Kidney glomerular epithelial cell (primary cell): ENCODE results near the gene LAMA1.

Experiments
- DNase-seq: peaks from one replicate; lab custom pipeline; 2025; lab: John Stamatoyannopoulos, UW

The LAMA1 gene

GRCh38 chr18:7056026-7056425, 61.6 kb downstream of the LAMA1 start:
- no peak for DNase-seq

DNA sequence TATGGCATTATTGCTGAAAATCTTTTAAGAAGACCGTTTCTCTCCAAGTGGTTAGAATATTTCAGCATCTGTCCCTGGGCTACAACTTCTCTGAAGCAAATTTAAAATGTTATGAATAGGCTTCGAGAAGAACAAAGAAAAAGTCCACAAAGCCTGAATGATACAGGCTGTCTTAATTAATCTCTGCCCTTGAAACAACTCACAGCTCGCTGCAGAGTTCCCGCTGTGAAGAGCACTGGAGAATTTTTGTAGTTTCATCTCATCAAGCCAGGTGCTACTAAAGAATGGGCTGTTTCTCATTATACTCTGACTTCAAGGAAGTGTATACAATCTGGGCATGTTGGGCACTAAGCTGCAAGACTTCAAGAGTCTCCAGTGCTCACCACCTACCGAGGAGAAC, 67.6 kb downstream of the LAMA1 start:
- DNase-seq = no peak

- no peak for DNase-seq
These were observed 69.5 kb downstream of the LAMA1 start for GRCh38 chr18:7048081-7048480.

DNA sequence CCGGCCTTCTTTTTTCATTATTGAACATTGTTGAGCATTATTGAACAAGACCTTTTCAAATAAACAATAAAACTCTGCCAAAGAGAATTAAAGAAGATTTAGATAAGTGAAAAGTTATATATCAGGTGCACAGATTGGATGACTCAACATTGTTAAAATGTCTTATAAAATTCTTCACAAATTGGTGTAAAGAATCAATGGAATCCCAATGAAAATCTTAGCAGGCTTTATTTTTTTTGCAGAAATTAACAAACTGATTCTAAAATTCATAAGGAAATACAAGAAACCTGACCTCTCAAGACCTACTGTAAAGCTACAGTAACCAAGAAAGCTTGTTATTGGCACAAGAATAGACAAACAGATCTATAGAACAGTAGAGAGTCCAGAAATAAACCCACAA, 70.3 kb downstream of the LAMA1 start:
- DNase-seq = no peak

DNA sequence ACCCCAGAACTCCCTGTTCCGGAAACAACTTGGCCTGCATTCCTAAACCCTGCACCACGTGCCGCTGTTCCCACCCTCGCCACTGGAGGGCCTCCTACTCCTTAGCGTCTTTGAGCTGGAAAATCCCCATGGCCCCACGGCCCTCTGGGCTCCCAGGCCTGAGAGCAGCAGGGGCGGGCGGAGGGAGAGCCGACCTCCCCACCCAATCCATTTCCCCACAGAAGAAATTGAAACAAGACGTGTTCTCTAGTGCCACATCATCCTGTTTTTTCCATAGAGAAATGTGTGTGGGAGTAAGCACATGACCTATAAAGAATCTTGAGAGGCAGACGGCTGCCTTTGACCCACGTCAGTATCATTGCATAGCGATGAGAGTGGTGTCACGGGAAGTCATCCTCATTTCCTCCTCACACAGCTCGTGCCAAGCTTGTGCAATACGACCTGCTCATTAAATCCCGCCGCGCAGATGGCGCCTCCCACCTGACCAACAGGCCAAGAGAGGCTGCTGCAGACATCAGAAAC, 79.2 kb downstream of the LAMA1 start:
- DNase-seq = peak; percentile 99

GRCh38 chr18:7037470-7037869, 80.1 kb downstream of the LAMA1 start:
- no peak for DNase-seq

DNA sequence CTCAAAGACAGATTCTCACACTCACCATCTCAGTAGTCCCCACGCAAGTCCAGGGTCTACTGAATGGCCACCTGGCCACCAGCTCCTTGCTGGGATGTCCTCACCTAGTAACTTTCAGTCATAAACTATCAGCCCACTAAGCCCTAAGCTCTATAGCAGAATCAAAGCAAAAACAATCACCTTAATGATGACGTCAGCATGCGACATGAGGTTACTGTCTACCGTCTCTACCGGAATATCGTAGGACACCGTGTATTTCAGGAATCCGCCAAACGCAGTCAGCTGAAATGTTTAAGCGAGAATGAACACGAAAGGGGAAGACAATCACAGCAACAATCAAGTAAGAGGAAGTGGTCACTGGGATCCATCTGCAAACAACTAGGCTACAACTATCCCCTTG, 81.8 kb downstream of the LAMA1 start:
- DNase-seq = no peak

DNA sequence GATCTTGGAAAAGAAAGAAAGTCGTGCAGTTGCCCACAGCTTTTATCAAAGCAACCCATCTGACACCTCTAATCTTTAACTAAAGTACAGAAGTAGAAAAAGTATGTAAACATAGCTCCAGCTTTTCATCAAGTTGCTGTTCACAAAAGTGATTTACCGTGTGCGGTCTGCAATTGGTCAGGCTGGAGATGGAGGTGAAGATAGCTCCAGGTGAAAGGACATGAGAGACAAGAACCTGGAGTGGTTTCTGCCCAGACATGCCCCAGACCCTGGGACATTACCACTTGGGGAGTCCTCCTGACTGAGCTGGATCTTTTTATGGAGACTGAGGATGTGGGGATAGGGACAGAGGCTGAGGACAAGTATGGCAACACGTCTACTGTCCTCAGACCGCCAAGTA, 82.7 kb downstream of the LAMA1 start:
- no peak for DNase-seq

GRCh38 chr18:7032537-7032936, 85.1 kb downstream of the LAMA1 start:
- no peak for DNase-seq

GRCh38 chr18:7028625-7029024, 89.0 kb downstream of the LAMA1 start:
- DNase-seq = no peak

DNA sequence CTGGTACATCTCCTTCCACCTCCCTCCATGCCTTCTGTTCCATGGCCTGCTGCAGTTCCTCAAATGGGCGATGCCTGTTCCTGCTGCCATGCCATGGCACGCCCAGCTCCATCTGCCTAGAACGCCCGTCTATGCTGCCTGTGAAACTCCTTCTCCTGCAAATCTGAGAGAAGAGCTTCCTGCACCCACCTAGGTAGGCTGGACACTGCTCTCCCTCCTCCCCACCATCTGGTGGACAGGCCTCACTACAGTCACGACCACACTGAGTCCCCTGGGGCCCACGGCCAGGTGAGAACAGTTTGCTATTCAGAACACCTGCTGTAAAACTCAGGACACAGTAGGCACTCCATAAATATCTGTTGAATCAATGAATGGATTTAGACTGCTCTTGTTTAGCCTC, 92.4 kb downstream of the LAMA1 start:
- no peak for DNase-seq

GRCh38 chr18:7023581-7023980, 94.0 kb downstream of the LAMA1 start:
- DNase-seq = no peak

DNA sequence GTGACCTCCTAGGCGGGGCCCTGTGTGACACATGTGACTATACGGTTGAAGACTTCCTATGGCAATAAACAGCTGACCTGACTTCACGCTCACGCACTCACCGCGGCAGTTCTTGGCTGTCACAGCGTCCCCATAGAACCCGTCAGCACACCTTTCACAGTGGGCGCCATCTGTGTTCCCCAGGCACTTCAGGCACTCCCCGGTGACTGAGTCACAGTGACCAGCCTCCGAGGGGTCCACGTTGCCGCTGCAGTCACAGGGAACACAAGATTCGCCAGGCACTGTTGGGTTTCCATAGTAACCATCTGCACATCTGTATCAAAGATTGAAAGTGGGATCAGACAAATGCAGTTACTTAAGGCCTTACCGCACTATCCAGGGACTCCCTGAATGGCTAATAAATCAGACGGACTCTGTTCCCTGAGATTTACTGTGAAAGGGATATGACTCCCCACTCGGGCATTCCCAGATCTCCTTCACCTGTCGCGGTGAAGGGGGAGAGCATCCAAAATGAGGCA, 94.5 kb downstream of the LAMA1 start:
- no peak for DNase-seq

DNA sequence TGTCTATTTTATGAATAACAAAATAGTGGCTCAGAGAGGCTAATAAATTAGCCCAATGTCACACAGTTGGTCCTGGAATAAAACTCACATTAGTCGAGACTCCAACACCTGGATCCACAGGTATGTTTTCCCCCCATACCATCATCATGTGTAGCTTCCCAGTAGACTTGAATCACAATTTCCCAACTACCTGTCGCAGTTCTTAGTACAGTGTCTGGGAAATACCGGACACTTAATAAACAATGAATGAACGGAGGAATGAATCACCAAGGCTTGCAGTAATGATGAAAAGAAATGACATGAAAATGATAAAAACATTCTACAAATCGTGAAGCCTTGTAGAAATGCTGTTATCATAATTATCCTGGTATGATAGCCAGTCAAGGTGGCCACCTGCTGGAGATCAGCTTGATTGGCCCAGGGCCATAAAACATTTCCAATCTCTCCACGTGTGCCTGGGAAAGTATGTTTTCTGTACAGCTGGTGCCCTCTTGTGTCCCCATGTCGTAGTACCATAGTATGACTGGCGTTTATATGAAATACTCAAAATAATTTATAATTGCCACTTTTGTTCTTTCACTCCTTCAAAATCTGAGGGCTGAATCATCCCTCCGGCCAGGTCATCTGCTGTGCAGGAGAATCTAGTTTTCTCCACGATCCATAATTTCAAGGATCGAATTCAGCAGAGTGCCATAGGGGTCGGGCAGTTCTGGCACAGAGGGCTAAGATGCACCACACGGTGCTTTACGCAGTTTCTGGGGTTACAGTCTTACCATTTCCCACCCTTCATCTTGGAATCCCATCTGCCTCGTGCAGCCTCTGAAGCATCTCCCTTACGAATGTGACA, 95.4 kb downstream of the LAMA1 start:
- DNase-seq = peak; percentile 59

GRCh38 chr18:7020995-7021777, 96.4 kb downstream of the LAMA1 start:
- DNase-seq = no peak

- DNase-seq = no peak
These were observed 100.6 kb downstream of the LAMA1 start for GRCh38 chr18:7017013-7017412.

DNA sequence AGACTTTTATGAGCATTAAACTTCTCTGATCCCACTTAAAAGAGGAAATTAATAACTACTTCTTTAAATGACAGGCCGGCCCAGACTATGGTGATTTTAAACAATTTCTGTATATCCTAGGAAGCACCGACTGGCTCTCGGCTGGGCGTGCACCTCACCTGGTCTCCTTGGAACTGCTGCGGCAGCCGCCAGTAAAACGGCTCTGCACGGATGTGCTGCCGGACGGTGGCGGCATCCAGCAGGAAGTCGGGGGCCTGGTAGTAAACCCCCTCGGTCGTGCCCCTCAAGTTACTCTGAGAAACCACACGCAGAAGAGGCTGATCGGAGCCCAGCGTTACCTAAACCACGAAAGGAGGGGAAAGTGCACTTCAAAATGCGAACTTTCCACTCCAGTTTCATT, 106.5 kb downstream of the LAMA1 start:
- no peak for DNase-seq

- no peak for DNase-seq
These were observed 113.6 kb downstream of the LAMA1 start for GRCh38 chr18:7004009-7004408.

DNA sequence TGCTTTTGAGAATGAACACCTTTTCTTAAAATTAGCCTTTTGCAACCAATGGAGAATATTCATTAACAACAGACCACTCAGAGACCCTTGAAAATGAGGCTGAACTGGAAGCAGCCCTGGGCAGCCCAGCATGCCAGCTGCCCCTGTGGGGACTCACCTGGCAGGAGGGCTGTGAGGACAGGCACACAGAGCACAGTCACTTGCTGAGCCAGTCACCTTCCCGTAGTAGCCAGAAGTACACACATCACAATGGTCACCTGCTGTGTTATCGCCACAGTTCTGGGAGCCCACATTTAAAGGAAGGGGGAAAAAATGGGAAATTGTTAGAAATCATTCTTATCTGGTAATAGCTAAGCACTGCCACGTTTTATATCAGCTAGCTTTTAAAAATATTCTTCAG, 115.5 kb downstream of the LAMA1 start:
- no peak for DNase-seq

- DNase-seq = peak; percentile 51
These were observed 117.0 kb downstream of the LAMA1 start for GRCh38 chr18:7000484-7001096.

DNA sequence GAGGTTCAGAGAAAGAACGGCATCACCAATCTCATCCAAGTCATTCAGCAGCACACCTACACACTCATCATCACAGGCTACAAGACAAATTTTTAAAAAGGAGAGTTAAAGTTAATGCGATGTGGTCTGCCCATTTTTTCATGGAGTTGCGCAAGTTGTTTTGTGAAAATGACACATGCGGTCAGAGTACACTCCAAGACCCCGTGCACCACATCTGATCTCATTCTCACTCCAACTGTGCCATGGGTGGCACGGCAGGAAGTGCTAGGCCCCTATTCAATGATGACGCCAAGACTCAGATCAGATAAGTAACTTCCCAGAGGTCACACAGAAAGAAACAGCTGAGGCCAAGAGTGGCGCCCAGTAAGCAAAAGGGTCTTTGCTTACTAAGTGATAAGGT, 119.8 kb downstream of the LAMA1 start:
- no peak for DNase-seq

DNA sequence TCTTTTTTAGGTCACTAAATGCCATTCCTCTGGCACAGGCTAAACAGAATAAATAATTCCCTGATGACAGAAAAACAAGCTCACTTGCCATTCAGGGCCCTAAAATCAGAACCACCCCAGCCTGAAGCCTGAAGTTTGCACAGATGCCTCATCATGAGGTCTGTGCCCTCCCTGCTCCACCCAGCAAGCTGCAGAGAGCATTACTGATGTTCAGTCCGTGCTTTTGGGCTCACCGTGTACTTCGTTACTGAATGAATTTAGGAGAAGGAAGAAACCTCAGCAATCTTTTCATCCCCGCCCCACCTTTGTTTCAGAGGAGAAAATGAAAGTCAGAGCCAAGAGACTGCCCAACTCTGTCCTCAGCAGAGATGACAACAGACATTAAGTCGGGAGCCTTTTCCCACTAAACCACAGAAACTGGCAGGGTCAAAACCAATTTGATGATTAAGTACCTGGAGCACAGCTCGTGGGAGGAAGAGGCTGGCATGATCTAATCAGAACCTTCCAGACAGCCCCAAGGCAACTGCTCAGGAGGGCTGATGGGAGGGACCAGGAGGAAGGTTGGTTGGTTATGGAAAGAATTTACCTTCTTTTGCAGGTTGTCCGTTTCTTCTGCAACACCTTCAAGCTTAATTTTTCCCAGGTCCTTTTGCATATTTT, 122.7 kb downstream of the LAMA1 start:
- peak; percentile 45 for DNase-seq
